Measurements from ENCODE around the gene ARMC7.

ARMC7 gene

GRCh38 chr17:75078284-75079022 is 31.3 kb upstream of the ARMC7 start:
- no peak for DNase-seq

GRCh38 chr17:75079023-75079373 is 30.8 kb upstream of the ARMC7 start:
- DNase-seq, result no peak

GRCh38 chr17:75081611-75082540 is 27.9 kb upstream of the ARMC7 start:
- no peak for DNase-seq

GRCh38 chr17:75082683-75083082 is 27.1 kb upstream of the ARMC7 start:
- DNase-seq, result no peak

- peak; percentile 20 for DNase-seq
Measured at GRCh38 chr17:75084039-75084660, 25.6 kb upstream of the ARMC7 start.

GRCh38 chr17:75086496-75087181 is 23.1 kb upstream of the ARMC7 start:
- no peak for DNase-seq

GRCh38 chr17:75087182-75087557 is 22.6 kb upstream of the ARMC7 start:
- no peak for DNase-seq

GRCh38 chr17:75087558-75088453 is 22.0 kb upstream of the ARMC7 start, which contains the start of gene SLC16A5:
Gene SLC16A5, plus strand, starts transcription at chr17:75087954. Its CDS starts 5,683 bp downstream, at chr17:75093637.
- DNase-seq, result peak; percentile 80

- no peak for DNase-seq
Measured at GRCh38 chr17:75088465-75089417, 21.0 kb upstream of the ARMC7 start.

- no peak for DNase-seq
Measured at GRCh38 chr17:75090871-75091854, 18.6 kb upstream of the ARMC7 start.

- DNase-seq, result no peak
Measured at GRCh38 chr17:75091855-75092327, 17.9 kb upstream of the ARMC7 start.

GRCh38 chr17:75093548-75094158 is 16.1 kb upstream of the ARMC7 start:
- no peak for DNase-seq

GRCh38 chr17:75094871-75095399 is 14.8 kb upstream of the ARMC7 start:
- DNase-seq, result no peak

- DNase-seq, result no peak
Measured at GRCh38 chr17:75096082-75096625, 13.6 kb upstream of the ARMC7 start.

GRCh38 chr17:75097865-75098264 is 11.9 kb upstream of the ARMC7 start:
- DNase-seq, result no peak

- no peak for DNase-seq
Measured at GRCh38 chr17:75098861-75099260, 10.9 kb upstream of the ARMC7 start.

GRCh38 chr17:75099881-75100595 is 9.7 kb upstream of the ARMC7 start:
- no peak for DNase-seq
